ENCODE data around the gene SEC61A2. TPM values are rescaled to one million over a fixed set of nuclear protein-coding genes. Genes with fewer than 3 reads are reported as not detected.

Gene SEC61A2
- total and polyA plus RNA-seq, 2 experiments from 2014 or later, result 8.7 to 17.6 TPM

- TF ChIP-seq, protein P1, sequence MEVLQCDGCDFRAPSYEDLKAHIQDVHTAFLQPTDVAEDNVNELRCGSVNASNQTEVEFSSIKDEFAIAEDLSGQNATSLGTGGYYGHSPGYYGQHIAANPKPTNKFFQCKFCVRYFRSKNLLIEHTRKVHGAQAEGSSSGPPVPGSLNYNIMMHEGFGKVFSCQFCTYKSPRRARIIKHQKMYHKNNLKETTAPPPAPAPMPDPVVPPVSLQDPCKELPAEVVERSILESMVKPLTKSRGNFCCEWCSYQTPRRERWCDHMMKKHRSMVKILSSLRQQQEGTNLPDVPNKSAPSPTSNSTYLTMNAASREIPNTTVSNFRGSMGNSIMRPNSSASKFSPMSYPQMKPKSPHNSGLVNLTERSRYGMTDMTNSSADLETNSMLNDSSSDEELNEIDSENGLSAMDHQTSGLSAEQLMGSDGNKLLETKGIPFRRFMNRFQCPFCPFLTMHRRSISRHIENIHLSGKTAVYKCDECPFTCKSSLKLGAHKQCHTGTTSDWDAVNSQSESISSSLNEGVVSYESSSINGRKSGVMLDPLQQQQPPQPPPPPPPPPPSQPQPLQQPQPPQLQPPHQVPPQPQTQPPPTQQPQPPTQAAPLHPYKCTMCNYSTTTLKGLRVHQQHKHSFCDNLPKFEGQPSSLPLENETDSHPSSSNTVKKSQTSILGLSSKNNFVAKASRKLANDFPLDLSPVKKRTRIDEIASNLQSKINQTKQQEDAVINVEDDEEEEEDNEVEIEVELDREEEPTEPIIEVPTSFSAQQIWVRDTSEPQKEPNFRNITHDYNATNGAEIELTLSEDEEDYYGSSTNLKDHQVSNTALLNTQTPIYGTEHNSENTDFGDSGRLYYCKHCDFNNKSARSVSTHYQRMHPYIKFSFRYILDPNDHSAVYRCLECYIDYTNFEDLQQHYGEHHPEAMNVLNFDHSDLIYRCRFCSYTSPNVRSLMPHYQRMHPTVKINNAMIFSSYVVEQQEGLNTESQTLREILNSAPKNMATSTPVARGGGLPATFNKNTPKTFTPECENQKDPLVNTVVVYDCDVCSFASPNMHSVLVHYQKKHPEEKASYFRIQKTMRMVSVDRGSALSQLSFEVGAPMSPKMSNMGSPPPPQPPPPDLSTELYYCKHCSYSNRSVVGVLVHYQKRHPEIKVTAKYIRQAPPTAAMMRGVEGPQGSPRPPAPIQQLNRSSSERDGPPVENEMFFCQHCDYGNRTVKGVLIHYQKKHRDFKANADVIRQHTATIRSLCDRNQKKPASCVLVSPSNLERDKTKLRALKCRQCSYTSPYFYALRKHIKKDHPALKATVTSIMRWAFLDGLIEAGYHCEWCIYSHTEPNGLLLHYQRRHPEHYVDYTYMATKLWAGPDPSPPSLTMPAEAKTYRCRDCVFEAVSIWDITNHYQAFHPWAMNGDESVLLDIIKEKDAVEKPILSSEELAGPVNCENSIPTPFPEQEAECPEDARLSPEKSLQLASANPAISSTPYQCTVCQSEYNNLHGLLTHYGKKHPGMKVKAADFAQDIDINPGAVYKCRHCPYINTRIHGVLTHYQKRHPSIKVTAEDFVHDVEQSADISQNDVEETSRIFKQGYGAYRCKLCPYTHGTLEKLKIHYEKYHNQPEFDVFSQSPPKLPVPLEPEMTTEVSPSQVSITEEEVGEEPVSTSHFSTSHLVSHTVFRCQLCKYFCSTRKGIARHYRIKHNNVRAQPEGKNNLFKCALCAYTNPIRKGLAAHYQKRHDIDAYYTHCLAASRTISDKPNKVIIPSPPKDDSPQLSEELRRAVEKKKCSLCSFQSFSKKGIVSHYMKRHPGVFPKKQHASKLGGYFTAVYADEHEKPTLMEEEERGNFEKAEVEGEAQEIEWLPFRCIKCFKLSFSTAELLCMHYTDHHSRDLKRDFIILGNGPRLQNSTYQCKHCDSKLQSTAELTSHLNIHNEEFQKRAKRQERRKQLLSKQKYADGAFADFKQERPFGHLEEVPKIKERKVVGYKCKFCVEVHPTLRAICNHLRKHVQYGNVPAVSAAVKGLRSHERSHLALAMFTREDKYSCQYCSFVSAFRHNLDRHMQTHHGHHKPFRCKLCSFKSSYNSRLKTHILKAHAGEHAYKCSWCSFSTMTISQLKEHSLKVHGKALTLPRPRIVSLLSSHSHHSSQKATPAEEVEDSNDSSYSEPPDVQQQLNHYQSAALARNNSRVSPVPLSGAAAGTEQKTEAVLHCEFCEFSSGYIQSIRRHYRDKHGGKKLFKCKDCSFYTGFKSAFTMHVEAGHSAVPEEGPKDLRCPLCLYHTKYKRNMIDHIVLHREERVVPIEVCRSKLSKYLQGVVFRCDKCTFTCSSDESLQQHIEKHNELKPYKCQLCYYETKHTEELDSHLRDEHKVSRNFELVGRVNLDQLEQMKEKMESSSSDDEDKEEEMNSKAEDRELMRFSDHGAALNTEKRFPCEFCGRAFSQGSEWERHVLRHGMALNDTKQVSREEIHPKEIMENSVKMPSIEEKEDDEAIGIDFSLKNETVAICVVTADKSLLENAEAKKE (CRISPR knock-in tag; IDR thresholded peaks at IDR 0.05), result no peak
- TF ChIP-seq NANOG (IDR thresholded peaks at IDR 0.05; ENCODE audit: borderline replicate concordance) (no peak), ZNF114 (CRISPR knock-in tag; IDR thresholded peaks at IDR 0.05) (no peak), CREB1 (CRISPR knock-in tag; IDR thresholded peaks at IDR 0.05; ENCODE audit: low read depth) (no peak)
Measured at GRCh38 chr10:12103802-12104201, 25.7 kb upstream of the SEC61A2 start (continued).

DNA sequence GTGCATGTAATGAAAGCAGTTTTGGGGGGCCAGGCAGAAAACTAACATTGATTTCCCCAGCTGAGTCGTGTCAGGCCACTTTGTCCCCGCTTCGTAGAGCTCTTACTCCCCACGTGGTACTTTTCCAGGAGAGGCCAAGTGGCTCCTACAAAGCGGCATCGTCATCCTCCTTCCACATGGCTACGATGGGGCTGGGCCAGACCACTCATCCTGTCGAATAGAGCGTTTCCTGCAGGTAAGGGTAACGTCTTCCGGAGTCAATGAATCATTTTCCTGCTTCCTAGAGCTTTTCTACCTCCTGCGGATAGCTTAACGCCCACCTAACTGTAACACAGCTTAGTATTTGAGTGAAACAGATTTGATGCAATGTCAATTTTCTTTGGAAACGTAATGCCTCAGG lies 21.7 kb upstream of the SEC61A2 start:
- no peak overlapping the region for H3K27ac Mint-ChIP-seq

More for the DNA sequence above, 21.7 kb upstream of the SEC61A2 start:
- no peaks in the 10 kb centered on the region for H3K27me3 ChIP-seq (ENCODE audit: insufficient read depth)
- H3K79me2 ChIP-seq (replicated peaks; ENCODE audit: insufficient read depth), result no peaks in the 10 kb centered on the region
- no peak overlapping the region for H3K4me3 ChIP-seq
- H3K4me2 ChIP-seq, result no peak overlapping the region
- peaks cover 4% of the 10 kb centered on the region; the same call in 1 of the 2 replicates for H4K20me1 ChIP-seq (replicated peaks; ENCODE audit: insufficient read depth)
- Mint-ChIP-seq H3K36me3 (ENCODE audit: low read depth) (peaks cover 77% of the 10 kb centered on the region), H3K27me3 (ENCODE audit: insufficient read depth, low read depth, poor library complexity) (peaks cover 2% of the 10 kb centered on the region), H3K4me1 (no peaks in the 10 kb centered on the region), H3K9me3 (no peaks in the 10 kb centered on the region), H3K4me3 (no peak overlapping the region)
- no peaks in the 10 kb centered on the region for H3K4me1 ChIP-seq (ENCODE audit: insufficient read depth)
- H3K9me2 ChIP-seq (ENCODE audit: insufficient read depth), result no peaks in the 10 kb centered on the region
- DNase-seq (ENCODE audit: low spot score) (no peak), ATAC-seq (no peak)
- H3F3A ChIP-seq (replicated peaks; ENCODE audit: low read depth), result 0 out of 2 replicates have a peak, but pooled peaks cover 4% of the 10 kb centered on the region
- TF ChIP-seq EZH2 (IDR thresholded peaks at IDR 0.05; ENCODE audit: low read depth, unreplicated experiment), result no peak
- TF ChIP-seq NANOG (IDR thresholded peaks at IDR 0.05; ENCODE audit: borderline replicate concordance), result no peak
- TF ChIP-seq EZH2phosphoT487 (IDR thresholded peaks at IDR 0.05; ENCODE audit: unreplicated experiment), result no peak
- TF ChIP-seq ETS1 (IDR thresholded peaks at IDR 0.05), result no peak
- H2AFZ ChIP-seq, result no peak overlapping the region
- H3K36me3 ChIP-seq (ENCODE audit: insufficient read depth), result peaks cover 33% of the 10 kb centered on the region
- no peak overlapping the region for H3K27ac ChIP-seq (ENCODE audit: low read depth)

Data from GM23338 (cell line).